GM23338 (cell line): Measurements from ENCODE around the gene SLC15A4. TPM values are rescaled to one million over a fixed set of nuclear protein-coding genes. Genes with fewer than 3 reads are reported as not detected.

Source experiments
- ATAC-seq: fragments of 200-7000 bp; cut with Tn5 transposase; 3 replicates; pipeline ENCODE4 v1.9.1; 2020
- DNase-seq: peaks from one replicate; pipeline ENCODE4 v3.0.0-alpha.2; 2015; ENCODE audit warnings: low spot score
- H2AFZ ChIP-seq: fragments of 200-600 bp; sonication (generic); 2 replicates; pipeline ENCODE4 v1.8.0; 2016; ENCODE audit warnings: antibody characterized with exemption, mild to moderate bottlenecking, moderate library complexity
- H3F3A ChIP-seq: fragments of 200-600 bp; sonication (generic); replicated peaks from 2 replicates; pipeline ENCODE4 v1.8.0; 2017; ENCODE audit warnings: antibody characterized with exemption, mixed run types, low read depth
- H3K27ac ChIP-seq: fragments of 200-600 bp; sonication (generic); 2 replicates; pipeline ENCODE4 v1.6.1; 2016; ENCODE audit warnings: low read depth
- H3K27me3 ChIP-seq: fragments of 200-600 bp; sonication (generic); 2 replicates; pipeline ENCODE4 v1.8.0; 2016; ENCODE audit warnings: mild to moderate bottlenecking, mixed run types, moderate library complexity; ENCODE audit not compliant: insufficient read depth
- H3K36me3 ChIP-seq: fragments of 200-600 bp; sonication (generic); 2 replicates; pipeline ENCODE4 v1.8.0; 2016; ENCODE audit warnings: mild to moderate bottlenecking; ENCODE audit not compliant: insufficient read depth
- H3K4me1 ChIP-seq: fragments of 200-600 bp; sonication (generic); 2 replicates; pipeline ENCODE4 v1.8.0; 2016; ENCODE audit warnings: mild to moderate bottlenecking, moderate library complexity; ENCODE audit not compliant: insufficient read depth
- H3K4me2 ChIP-seq: fragments of 200-600 bp; sonication (generic); 2 replicates; pipeline ENCODE4 v1.7.1; 2017; ENCODE audit warnings: mixed run types
- H3K4me3 ChIP-seq: fragments of 200-600 bp; sonication (generic); 2 replicates; pipeline ENCODE4 v1.6.1; 2016; ENCODE audit warnings: mixed run types
- H3K79me2 ChIP-seq: fragments of 200-600 bp; sonication (generic); replicated peaks from 2 replicates; pipeline ENCODE4 v1.8.0; 2017; ENCODE audit warnings: mild to moderate bottlenecking; ENCODE audit not compliant: insufficient read depth
- H3K9me2 ChIP-seq: fragments of 200-600 bp; sonication (generic); 2 replicates; pipeline ENCODE4 v1.8.0; 2017; ENCODE audit not compliant: insufficient read depth
- H4K20me1 ChIP-seq: fragments of 200-600 bp; sonication (generic); replicated peaks from 2 replicates; pipeline ENCODE4 v1.8.0; 2017; ENCODE audit warnings: mild to moderate bottlenecking; ENCODE audit not compliant: insufficient read depth
- H3K27ac Mint-ChIP-seq: 2 replicates; pipeline ENCODE4 v1.8.0; 2020; ENCODE audit warnings: inconsistent platforms, mild to moderate bottlenecking, moderate library complexity, mixed read lengths
- H3K27me3 Mint-ChIP-seq: 3 replicates; pipeline ENCODE4 v1.8.0; 2022; ENCODE audit warnings: low read depth, mild to moderate bottlenecking, moderate library complexity, mixed read lengths, inconsistent platforms; ENCODE audit not compliant: insufficient read depth, poor library complexity
- H3K36me3 Mint-ChIP-seq: 3 replicates; pipeline ENCODE4 v1.8.0; 2021; ENCODE audit warnings: low read depth, mild to moderate bottlenecking, inconsistent platforms, moderate library complexity, mixed read lengths
- H3K4me1 Mint-ChIP-seq: 3 replicates; pipeline ENCODE4 v1.8.0; 2020; ENCODE audit warnings: mild to moderate bottlenecking, inconsistent platforms, mixed read lengths
- H3K4me3 Mint-ChIP-seq: 3 replicates; pipeline ENCODE4 v1.8.0; 2021; ENCODE audit warnings: moderate library complexity, mild to moderate bottlenecking, inconsistent platforms, mixed read lengths
- H3K9me3 Mint-ChIP-seq: 3 replicates; pipeline ENCODE4 v1.8.0; 2020; ENCODE audit warnings: moderate library complexity, mild to moderate bottlenecking, inconsistent platforms, mixed read lengths
- CREB1 ChIP-seq: fragments of 250-450 bp; sonication (Bioruptor Pico); IDR thresholded peaks from 2 replicates; pipeline ENCODE4 v1.5.0; 2020; ENCODE audit warnings: low read depth, mild to moderate bottlenecking, moderate library complexity
- EZH2 ChIP-seq: fragments of 200-600 bp; sonication (generic); IDR thresholded peaks from one replicate; pipeline ENCODE4 v1.8.0; 2017; ENCODE audit warnings: antibody characterized with exemption, mild to moderate bottlenecking, low read depth; ENCODE audit not compliant: unreplicated experiment
- EZH2phosphoT487 ChIP-seq: fragments of 200-600 bp; sonication (generic); IDR thresholded peaks from one replicate; pipeline ENCODE4 v1.8.1; 2018; ENCODE audit warnings: antibody characterized with exemption; ENCODE audit not compliant: unreplicated experiment
- NANOG ChIP-seq: IDR thresholded peaks from 2 replicates; pipeline ENCODE4 v1.6.1; 2016; ENCODE audit warnings: antibody characterized with exemption, borderline replicate concordance
- STAT1 ChIP-seq: IDR thresholded peaks from one replicate; pipeline ENCODE4 v1.6.1; 2016; ENCODE audit warnings: antibody characterized with exemption; ENCODE audit not compliant: unreplicated experiment
- polyA plus RNA-seq: library from polyadenylated mRNA; unstranded; fragments of >200 nt; fragmentation: Nextera tagmentation; extraction: Ambion mirVana; gene quantifications from 2 replicates; pipeline ENCODE4 v1.2.1, GENCODE V29; 2016
- total RNA-seq: library from RNA; depleted of rRNA; stranded (reverse); fragments of >200 nt; shearing (Covaris generic); gene quantifications from 2 replicates; pipeline ENCODE4 v1.2.3, GENCODE V29; 2014
- TF ChIP-seq, protein P1 (sequence below): fragments of 250-450 bp; sonication (Bioruptor Pico); IDR thresholded peaks from 2 replicates; pipeline ENCODE4 v1.5.0; 2020; ENCODE audit warnings: mild to moderate bottlenecking, moderate library complexity
- TF ChIP-seq, protein P2 (sequence below): IDR thresholded peaks from one replicate; pipeline ENCODE4 v1.6.1; 2018; ENCODE audit warnings: antibody characterized with exemption; ENCODE audit not compliant: unreplicated experiment

SLC15A4 gene
- total and polyA plus RNA-seq, 2 experiments from 2014 or later = 7.7 to 30.3 TPM

DNA sequence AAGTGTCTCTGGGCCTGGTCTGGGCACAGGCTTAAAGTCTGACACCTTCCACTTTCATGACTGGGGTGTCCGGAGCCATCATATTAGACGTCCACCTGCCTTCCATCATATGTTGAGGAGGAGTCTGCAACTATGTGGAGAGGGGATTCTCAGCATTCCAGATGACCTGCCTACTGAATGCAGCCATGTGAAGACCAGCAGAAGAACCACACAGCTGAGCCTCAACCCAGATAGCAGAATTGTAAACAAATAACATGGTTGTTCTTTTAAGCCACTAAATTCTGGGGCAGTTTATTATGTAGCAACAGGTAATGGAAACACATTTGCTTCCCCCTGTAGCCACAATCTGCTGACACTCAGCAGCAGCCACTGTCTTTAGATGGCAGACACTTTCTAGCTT is 4.0 kb upstream of the SLC15A4 start:
- Mint-ChIP-seq H3K27me3 (no peaks in the 10 kb centered on the region), H3K4me1 (peaks cover 4% of the 10 kb centered on the region; the same call in 2 of the 3 replicates), H3K27ac (no peak overlapping the region), H3K36me3 (peaks cover 21% of the 10 kb centered on the region), H3K9me3 (peaks cover 66% of the 10 kb centered on the region), H3K4me3 (no peak overlapping the region)
- no peak for TF ChIP-seq CREB1 (CRISPR knock-in tag)
- TF ChIP-seq, protein P1, sequence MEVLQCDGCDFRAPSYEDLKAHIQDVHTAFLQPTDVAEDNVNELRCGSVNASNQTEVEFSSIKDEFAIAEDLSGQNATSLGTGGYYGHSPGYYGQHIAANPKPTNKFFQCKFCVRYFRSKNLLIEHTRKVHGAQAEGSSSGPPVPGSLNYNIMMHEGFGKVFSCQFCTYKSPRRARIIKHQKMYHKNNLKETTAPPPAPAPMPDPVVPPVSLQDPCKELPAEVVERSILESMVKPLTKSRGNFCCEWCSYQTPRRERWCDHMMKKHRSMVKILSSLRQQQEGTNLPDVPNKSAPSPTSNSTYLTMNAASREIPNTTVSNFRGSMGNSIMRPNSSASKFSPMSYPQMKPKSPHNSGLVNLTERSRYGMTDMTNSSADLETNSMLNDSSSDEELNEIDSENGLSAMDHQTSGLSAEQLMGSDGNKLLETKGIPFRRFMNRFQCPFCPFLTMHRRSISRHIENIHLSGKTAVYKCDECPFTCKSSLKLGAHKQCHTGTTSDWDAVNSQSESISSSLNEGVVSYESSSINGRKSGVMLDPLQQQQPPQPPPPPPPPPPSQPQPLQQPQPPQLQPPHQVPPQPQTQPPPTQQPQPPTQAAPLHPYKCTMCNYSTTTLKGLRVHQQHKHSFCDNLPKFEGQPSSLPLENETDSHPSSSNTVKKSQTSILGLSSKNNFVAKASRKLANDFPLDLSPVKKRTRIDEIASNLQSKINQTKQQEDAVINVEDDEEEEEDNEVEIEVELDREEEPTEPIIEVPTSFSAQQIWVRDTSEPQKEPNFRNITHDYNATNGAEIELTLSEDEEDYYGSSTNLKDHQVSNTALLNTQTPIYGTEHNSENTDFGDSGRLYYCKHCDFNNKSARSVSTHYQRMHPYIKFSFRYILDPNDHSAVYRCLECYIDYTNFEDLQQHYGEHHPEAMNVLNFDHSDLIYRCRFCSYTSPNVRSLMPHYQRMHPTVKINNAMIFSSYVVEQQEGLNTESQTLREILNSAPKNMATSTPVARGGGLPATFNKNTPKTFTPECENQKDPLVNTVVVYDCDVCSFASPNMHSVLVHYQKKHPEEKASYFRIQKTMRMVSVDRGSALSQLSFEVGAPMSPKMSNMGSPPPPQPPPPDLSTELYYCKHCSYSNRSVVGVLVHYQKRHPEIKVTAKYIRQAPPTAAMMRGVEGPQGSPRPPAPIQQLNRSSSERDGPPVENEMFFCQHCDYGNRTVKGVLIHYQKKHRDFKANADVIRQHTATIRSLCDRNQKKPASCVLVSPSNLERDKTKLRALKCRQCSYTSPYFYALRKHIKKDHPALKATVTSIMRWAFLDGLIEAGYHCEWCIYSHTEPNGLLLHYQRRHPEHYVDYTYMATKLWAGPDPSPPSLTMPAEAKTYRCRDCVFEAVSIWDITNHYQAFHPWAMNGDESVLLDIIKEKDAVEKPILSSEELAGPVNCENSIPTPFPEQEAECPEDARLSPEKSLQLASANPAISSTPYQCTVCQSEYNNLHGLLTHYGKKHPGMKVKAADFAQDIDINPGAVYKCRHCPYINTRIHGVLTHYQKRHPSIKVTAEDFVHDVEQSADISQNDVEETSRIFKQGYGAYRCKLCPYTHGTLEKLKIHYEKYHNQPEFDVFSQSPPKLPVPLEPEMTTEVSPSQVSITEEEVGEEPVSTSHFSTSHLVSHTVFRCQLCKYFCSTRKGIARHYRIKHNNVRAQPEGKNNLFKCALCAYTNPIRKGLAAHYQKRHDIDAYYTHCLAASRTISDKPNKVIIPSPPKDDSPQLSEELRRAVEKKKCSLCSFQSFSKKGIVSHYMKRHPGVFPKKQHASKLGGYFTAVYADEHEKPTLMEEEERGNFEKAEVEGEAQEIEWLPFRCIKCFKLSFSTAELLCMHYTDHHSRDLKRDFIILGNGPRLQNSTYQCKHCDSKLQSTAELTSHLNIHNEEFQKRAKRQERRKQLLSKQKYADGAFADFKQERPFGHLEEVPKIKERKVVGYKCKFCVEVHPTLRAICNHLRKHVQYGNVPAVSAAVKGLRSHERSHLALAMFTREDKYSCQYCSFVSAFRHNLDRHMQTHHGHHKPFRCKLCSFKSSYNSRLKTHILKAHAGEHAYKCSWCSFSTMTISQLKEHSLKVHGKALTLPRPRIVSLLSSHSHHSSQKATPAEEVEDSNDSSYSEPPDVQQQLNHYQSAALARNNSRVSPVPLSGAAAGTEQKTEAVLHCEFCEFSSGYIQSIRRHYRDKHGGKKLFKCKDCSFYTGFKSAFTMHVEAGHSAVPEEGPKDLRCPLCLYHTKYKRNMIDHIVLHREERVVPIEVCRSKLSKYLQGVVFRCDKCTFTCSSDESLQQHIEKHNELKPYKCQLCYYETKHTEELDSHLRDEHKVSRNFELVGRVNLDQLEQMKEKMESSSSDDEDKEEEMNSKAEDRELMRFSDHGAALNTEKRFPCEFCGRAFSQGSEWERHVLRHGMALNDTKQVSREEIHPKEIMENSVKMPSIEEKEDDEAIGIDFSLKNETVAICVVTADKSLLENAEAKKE (CRISPR knock-in tag) = no peak
- TF ChIP-seq, protein P2, sequence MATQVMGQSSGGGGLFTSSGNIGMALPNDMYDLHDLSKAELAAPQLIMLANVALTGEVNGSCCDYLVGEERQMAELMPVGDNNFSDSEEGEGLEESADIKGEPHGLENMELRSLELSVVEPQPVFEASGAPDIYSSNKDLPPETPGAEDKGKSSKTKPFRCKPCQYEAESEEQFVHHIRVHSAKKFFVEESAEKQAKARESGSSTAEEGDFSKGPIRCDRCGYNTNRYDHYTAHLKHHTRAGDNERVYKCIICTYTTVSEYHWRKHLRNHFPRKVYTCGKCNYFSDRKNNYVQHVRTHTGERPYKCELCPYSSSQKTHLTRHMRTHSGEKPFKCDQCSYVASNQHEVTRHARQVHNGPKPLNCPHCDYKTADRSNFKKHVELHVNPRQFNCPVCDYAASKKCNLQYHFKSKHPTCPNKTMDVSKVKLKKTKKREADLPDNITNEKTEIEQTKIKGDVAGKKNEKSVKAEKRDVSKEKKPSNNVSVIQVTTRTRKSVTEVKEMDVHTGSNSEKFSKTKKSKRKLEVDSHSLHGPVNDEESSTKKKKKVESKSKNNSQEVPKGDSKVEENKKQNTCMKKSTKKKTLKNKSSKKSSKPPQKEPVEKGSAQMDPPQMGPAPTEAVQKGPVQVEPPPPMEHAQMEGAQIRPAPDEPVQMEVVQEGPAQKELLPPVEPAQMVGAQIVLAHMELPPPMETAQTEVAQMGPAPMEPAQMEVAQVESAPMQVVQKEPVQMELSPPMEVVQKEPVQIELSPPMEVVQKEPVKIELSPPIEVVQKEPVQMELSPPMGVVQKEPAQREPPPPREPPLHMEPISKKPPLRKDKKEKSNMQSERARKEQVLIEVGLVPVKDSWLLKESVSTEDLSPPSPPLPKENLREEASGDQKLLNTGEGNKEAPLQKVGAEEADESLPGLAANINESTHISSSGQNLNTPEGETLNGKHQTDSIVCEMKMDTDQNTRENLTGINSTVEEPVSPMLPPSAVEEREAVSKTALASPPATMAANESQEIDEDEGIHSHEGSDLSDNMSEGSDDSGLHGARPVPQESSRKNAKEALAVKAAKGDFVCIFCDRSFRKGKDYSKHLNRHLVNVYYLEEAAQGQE = no peak
- TF ChIP-seq EZH2 = no peak
- TF ChIP-seq STAT1 = no peak
- no peak for TF ChIP-seq EZH2phosphoT487
- no peak for TF ChIP-seq NANOG
- ATAC-seq (no peak), DNase-seq (no peak)
- no peaks in the 10 kb centered on the region for H3K27me3 ChIP-seq
- H4K20me1 ChIP-seq = no peaks in the 10 kb centered on the region
- H3K27ac ChIP-seq = no peak overlapping the region
- H3K4me3 ChIP-seq = no peak overlapping the region
- no peaks in the 10 kb centered on the region; the same call in 1 of the 2 replicates for H3K36me3 ChIP-seq
- H3F3A ChIP-seq = no peaks in the 10 kb centered on the region
- no peak overlapping the region for H2AFZ ChIP-seq
- H3K9me2 ChIP-seq = no peaks in the 10 kb centered on the region
- H3K4me1 ChIP-seq = no peaks in the 10 kb centered on the region
- peaks cover 4% of the 10 kb centered on the region for H3K79me2 ChIP-seq
- no peak overlapping the region for H3K4me2 ChIP-seq
